Measurements from ENCODE around the gene FLOT1. TPM values are rescaled to one million over a fixed set of nuclear protein-coding genes. Genes with fewer than 3 reads are reported as not detected.

FLOT1 gene
- total RNA-seq, 2 donors from 2014 or later, result 157 to 167 TPM

GRCh38 chr6:30781743-30782424 lies 39.4 kb upstream of the FLOT1 start:
- Histone ChIP-seq H3K27me3 (no peaks in the 10 kb centered on the region), H3K36me3 (no peaks in the 10 kb centered on the region), H3K4me3 (no peak overlapping the region), H3K9me3 (no peaks in the 10 kb centered on the region), H3K27ac (peak overlapping the region; percentile 91 to 98), H3K4me1 (peaks cover 0 to 50% of the 10 kb centered on the region in 2 donors)
- TF ChIP-seq CTCF (IDR thresholded peaks at IDR 0.05), result no peak
- DNase-seq (ENCODE audit: low spot score), result peak; percentile 98

GRCh38 chr6:30781395-30781742 lies 38.9 kb upstream of the FLOT1 start:
- Histone ChIP-seq H3K27ac (peak overlapping the region; percentile 91 to 98), H3K4me3 (no peak overlapping the region), H3K27me3 (no peaks in the 10 kb centered on the region), H3K36me3 (no peaks in the 10 kb centered on the region), H3K9me3 (no peaks in the 10 kb centered on the region), H3K4me1 (peaks cover 0 to 50% of the 10 kb centered on the region in 2 donors)
- no peak for TF ChIP-seq CTCF (IDR thresholded peaks at IDR 0.05)
- no peak for DNase-seq (ENCODE audit: low spot score)

- no peak for DNase-seq (ENCODE audit: low spot score)
- Histone ChIP-seq H3K36me3 (no peaks in the 10 kb centered on the region), H3K27ac (peak overlapping the region; percentile 91 to 98), H3K4me1 (peaks cover 0 to 50% of the 10 kb centered on the region in 2 donors), H3K9me3 (no peaks in the 10 kb centered on the region), H3K4me3 (no peak overlapping the region), H3K27me3 (no peaks in the 10 kb centered on the region)
- TF ChIP-seq CTCF (IDR thresholded peaks at IDR 0.05), result no peak
Observed at GRCh38 chr6:30780642-30780920, 38.1 kb upstream of the FLOT1 start.

GRCh38 chr6:30779850-30780641 lies 37.6 kb upstream of the FLOT1 start:
- Histone ChIP-seq H3K9me3 (no peaks in the 10 kb centered on the region), H3K27ac (peak overlapping the region; percentile 91 to 98), H3K36me3 (no peaks in the 10 kb centered on the region), H3K4me1 (peaks cover 0 to 50% of the 10 kb centered on the region in 2 donors), H3K27me3 (no peaks in the 10 kb centered on the region), H3K4me3 (no peak overlapping the region)
- DNase-seq (ENCODE audit: low spot score), result no peak
- no peak for TF ChIP-seq CTCF (IDR thresholded peaks at IDR 0.05)

GRCh38 chr6:30778001-30778635 lies 35.6 kb upstream of the FLOT1 start:
- no peak overlapping the region for H3K4me3 ChIP-seq
- no peaks in the 10 kb centered on the region for H3K36me3 ChIP-seq
- peak overlapping the region; percentile 91 to 98 for H3K27ac ChIP-seq
- no peaks in the 10 kb centered on the region for H3K27me3 ChIP-seq
- no peak for TF ChIP-seq CTCF (IDR thresholded peaks at IDR 0.05)
- DNase-seq (ENCODE audit: low spot score), result no peak
- no peaks in the 10 kb centered on the region for H3K9me3 ChIP-seq
- peaks cover 0 to 50% of the 10 kb centered on the region in 2 donors for H3K4me1 ChIP-seq

All from right atrium auricular region (tissue), 2 donors.